IPS DF 4.7 (cell line): ENCODE data around the gene SFT2D1.

ENCODE experiments used
- DNase-seq: peaks from one replicate; pipeline ENCODE4 v3.0.0-alpha.2; 2013; ENCODE audit warnings: low spot score; ENCODE audit errors: extremely low read depth

The SFT2D1 gene

GRCh38 chr6:166277892-166278578 is 64.3 kb downstream of the SFT2D1 start:
- DNase-seq, result no peak

GRCh38 chr6:166277018-166277417 is 65.3 kb downstream of the SFT2D1 start:
- no peak for DNase-seq

DNA sequence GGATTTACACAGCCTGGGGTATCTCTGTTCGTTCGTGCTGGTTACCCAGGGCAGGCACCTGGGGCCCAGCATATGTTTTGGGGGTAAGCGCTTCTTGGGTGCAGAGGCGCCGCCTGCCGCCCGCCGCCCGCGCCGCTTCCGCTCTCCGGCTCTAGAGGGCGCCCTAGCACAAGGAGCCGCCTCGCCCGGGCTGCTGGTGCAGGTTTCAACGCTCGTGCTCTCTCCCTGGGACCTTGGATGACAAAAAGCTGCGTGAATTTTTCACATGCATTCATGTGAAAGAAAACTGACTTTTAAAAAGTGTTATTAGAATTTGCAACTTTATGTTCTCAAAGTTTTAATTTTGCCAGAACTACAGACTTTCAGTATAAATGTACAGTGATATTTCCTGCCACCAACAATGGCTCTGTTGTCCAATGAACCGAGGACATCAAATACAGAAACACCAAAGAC is 66.6 kb downstream of the SFT2D1 start:
- no peak for DNase-seq

DNA sequence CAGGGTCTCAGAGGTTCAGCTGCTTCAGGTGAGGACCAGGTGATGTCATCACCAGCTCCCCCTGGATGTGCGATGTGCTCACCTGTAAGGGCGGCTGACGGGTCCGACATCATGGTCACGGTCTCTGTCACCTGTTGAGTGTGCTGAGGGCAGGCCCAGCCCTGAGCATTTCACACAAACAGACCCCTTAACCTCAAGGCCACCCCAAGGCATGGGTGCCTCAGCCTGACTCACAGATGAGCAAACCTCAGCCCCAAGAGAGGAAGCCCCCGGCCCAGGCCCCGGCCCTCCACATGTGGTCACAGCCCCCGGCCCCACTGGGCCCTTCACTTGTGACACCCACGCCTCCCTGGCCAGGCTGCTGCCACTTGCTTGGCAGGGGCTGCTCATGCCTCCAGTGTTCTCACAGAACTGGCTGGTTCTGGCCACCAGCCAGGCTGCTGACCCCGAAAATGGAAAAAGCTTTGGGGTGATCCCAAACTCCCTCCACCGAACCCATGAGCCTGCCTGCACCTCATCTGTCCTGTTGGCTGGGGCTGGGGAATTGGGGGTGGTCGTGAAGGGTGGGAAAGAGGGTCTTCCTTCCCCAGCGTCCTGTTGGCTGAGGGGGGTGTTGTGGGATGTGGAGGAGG is 67.5 kb downstream of the SFT2D1 start:
- DNase-seq, result no peak

- DNase-seq, result no peak
Observed at GRCh38 chr6:166274163-166274562, 68.2 kb downstream of the SFT2D1 start.

DNA sequence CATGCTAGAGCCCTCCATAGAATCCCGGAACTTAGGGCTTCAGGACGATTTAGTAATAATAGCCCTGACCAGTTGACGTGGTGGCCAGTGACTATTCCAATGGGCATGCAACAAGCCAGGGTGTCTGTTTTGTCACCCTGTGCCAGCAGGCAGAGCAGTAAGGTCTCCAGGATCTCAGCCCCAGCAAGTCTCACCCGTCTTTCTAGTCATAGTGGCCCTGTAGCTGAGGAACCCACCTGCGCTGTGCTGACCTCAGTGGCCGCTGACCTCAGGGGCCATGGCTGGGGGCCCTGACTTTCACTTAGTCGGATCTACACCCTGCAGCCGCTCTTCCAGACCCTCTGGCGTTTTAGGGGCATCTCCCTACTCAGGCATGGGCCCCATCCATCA is 71.0 kb downstream of the SFT2D1 start:
- no peak for DNase-seq

DNA sequence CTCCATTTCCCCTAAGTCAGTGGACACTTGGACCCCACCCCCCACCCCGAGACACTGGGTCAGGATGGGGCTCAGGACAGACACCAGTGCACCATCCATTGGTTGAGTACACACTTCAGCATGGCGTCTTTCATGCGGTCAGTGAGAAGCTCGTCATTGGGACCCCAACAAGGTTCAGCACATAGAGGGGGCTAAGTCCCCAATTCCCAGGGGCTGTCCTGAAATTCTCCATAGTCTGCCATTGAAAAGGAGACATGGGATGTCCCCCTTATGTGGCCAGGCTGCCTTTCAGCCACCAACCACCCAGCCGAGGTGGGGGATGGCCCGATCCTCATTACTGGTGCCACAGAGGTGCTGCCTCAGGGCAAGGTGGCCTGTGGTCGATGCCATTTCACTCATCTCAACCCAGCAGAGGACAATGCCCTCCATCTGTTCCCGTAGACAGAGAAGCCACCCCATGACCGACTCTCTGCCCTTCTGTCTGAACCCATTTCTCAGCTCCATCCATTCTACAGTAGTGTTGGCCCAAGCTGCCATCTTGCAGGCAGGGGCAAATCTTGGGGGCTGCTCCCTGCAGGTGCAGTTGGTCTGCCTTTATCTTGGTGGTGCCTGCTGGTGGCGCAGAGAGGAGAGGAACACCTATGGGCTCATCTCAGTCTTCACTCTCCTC is 71.5 kb downstream of the SFT2D1 start:
- no peak for DNase-seq
